GM21423 (cell line): ENCODE results near the gene PCDHA13.
"Not testable (repeated sequence)": the region's sequence is repeated elsewhere in the genome, so short reads cannot be mapped to it uniquely, and the experiment has no call there.

Experiments
- ATAC-seq: cut with Tn5 transposase; IDR thresholded peaks from one replicate; pipeline ENCODE4 v1.9.1; 2021; ENCODE audit warnings: mild to moderate bottlenecking, moderate library complexity; ENCODE audit not compliant: unreplicated experiment

Gene PCDHA13, protein sequence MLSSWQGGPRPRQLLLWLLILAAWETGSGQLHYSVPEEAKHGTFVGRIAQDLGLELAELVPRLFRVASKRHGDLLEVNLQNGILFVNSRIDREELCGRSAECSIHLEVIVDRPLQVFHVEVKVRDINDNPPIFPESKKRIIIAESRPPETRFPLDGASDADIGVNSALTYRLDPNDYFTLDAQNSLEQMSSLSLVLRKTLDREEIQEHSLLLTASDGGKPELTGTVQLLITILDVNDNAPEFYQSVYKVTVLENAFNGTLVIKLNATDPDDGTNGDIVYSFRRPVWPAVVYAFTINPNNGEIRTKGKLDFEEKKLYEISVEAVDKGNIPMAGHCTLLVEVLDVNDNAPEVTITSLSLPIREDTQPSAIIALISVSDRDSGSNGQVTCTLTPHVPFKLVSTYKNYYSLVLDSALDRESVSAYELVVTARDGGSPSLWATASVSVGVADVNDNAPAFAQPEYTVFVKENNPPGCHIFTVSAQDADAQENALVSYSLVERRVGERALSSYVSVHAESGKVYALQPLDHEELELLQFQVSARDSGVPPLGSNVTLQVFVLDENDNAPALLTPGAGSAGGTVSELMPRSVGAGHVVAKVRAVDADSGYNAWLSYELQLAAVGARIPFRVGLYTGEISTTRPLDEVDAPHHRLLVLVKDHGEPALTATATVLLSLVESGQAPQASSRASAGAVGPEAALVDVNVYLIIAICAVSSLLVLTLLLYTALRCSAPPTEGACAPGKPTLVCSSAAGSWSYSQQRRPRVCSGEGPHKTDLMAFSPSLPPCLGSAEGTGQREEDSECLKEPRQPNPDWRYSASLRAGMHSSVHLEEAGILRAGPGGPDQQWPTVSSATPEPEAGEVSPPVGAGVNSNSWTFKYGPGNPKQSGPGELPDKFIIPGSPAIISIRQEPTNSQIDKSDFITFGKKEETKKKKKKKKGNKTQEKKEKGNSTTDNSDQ

DNA sequence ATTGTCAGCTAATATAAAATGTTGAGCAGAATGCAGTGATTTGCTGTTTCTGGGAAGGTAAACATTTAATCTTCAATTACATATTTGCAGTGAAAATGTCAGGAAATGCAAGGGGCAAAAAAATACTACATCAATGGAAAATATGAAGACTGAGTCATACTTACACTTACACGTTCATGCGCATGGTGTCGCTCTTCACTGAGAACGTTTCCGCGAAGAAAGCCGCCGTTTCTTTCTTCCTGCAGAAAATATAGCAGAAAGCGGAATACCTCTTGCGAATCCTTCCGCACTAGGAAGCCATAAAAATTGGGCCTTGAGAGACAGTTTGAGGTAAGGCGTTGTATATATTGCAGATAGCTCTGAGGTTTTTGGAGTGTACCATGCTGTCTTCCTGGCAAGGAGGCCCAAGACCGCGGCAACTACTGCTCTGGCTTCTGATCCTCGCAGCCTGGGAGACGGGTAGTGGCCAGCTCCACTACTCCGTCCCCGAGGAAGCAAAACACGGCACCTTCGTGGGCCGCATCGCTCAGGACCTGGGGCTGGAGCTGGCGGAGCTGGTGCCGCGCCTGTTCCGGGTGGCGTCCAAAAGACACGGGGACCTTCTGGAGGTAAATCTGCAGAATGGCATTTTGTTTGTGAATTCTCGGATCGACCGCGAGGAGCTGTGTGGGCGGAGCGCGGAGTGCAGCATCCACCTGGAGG lies at the start of gene PCDHA13:
TSS of gene PCDHA13 (plus strand) at position 236 of the 702 bp plus-strand sequence. CDS start at position 381, 145 bp downstream.
- no peak for ATAC-seq

DNA sequence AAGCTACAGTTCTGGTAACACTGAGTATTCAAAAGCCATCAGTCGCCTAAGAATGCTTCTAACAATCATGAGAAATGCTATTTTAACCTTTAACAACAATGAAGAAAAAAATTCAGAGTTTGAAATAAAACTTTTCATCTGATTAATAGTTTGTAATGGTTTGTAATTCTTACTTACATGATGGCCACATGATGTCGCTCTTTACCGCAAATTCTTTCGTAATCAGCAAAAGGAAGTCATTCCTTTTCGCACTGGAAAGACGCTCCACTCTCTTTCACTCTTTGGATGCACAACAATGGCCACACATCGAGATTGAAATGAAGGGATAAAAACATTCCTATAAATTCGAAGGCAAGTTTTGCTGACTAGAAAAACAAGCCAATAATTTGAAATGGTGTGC lies 47.9 kb upstream of the PCDHA13 start, which contains the start of gene PCDHA7:
TSS of gene PCDHA7 (plus strand) at position 277 of the 400 bp plus-strand sequence. CDS start at position 392, 115 bp downstream.
- ATAC-seq: no peak

DNA sequence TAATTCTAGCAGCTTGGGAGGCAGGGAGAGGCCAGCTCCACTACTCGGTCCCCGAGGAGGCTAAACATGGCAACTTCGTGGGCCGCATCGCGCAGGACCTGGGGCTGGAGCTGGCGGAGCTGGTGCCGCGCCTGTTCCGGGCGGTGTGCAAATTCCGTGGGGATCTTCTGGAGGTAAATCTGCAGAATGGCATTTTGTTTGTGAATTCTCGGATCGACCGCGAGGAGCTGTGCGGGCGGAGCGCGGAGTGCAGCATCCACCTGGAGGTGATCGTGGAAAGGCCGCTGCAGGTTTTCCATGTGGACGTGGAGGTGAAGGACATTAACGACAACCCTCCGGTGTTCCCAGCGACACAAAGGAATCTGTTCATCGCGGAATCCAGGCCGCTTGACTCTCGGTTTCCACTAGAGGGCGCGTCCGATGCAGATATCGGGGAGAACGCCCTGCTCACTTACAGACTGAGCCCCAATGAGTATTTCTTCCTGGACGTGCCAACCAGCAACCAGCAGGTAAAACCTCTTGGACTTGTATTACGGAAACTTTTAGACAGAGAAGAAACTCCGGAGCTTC lies 47.4 kb upstream of the PCDHA13 start:
- ATAC-seq: not testable (repeated sequence)

DNA sequence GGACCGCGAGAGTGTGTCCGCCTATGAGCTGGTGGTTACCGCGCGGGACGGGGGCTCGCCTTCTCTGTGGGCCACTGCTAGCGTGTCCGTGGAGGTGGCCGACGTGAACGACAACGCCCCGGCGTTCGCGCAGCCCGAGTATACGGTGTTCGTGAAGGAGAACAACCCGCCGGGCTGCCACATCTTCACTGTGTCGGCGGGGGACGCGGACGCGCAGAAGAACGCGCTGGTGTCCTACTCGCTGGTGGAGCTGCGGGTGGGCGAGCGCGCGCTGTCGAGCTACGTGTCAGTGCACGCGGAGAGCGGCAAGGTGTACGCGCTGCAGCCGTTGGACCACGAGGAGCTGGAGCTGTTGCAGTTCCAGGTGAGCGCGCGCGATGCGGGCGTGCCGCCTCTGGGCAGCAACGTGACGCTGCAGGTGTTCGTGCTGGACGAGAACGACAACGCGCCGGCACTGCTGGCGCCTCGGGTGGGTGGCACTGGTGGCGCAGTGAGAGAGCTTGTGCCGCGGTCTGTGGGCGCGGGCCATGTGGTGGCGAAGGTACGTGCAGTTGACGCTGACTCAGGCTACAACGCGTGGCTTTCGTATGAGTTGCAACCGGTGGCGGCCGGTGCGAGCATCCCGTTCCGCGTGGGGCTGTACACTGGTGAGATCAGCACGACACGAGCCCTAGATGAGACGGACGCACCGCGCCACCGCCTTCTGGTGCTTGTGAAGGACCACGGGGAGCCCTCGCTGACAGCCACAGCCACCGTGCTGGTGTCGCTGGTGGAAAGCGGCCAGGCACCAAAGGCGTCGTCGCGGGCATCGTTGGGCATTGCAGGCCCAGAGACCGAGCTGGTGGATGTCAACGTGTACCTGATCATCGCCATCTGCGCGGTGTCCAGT lies 46.1 kb upstream of the PCDHA13 start:
- no peak for ATAC-seq

DNA sequence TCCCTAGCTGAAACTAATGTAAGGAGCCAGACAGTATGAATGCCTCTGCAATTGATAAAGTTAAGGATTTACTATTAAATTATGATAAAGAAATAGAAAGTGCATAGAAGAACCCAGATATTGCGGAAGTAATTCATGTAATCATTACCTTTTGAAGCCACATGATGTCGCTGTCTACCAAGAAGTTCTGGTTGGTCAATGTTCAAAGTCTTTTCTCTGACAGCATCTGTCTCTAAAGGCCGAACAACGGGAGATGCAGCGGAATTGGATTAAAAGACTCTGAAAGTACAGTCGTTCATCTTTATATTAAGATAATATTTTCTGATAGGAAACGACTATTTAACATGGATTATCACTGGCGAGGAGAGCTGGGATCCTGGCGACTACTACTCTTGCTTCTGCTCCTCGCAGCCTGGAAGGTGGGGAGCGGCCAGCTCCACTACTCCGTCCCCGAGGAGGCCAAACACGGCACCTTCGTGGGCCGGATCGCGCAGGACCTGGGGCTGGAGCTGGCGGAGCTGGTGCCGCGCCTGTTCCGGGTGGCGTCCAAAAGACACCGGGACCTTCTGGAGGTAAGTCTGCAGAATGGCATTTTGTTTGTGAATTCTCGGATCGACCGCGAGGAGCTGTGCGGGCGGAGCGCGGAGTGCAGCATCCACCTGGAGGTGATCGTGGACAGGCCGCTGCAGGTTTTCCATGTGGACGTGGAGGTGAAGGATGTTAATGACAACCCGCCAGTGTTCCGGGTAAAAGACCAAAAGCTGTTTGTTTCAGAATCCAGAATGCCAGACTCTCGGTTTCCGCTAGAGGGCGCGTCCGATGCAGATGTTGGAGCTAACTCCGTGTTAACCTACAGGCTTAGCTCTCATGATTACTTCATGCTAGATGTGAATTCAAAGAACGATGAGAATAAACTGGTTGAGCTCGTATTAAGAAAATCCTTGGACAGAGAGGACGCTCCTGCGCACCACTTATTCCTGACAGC lies 40.7 kb upstream of the PCDHA13 start, which contains the start of gene PCDHA8:
TSS of gene PCDHA8 (plus strand) at position 210 of the 985 bp plus-strand sequence. CDS start at position 345, 135 bp downstream.
- no peak for ATAC-seq

DNA sequence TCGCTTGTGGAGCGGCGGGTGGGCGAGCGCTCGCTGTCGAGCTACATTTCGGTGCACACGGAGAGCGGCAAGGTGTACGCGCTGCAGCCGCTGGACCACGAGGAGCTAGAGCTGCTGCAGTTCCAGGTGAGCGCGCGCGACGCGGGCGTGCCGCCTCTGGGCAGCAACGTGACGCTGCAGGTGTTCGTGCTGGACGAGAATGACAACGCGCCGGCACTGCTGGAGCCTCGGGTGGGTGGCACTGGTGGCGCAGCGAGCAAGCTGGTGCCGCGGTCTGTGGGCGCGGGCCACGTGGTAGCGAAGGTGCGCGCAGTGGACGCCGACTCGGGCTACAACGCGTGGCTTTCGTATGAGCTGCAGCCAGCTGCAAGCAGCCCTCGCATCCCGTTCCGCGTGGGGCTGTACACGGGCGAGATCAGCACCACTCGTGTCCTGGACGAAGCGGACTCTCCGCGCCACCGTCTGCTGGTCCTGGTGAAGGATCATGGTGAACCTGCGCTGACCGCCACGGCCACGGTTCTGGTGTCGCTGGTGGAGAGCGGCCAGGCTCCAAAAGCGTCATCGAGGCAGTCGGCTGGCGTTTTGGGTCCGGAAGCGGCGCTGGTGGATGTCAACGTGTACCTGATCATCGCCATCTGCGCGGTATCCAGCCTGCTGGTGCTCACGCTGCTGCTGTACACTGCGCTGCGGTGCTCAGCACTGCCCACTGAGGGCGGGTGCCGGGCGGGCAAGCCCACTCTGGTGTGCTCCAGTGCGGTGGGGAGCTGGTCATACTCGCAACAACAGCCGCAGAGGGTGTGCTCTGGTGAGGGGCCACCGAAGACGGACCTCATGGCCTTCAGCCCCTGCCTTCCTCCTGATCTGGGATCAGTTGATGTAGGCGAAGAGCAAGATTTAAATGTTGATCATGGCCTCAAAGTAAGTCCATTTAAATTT lies 38.9 kb upstream of the PCDHA13 start:
- ATAC-seq: no peak

DNA sequence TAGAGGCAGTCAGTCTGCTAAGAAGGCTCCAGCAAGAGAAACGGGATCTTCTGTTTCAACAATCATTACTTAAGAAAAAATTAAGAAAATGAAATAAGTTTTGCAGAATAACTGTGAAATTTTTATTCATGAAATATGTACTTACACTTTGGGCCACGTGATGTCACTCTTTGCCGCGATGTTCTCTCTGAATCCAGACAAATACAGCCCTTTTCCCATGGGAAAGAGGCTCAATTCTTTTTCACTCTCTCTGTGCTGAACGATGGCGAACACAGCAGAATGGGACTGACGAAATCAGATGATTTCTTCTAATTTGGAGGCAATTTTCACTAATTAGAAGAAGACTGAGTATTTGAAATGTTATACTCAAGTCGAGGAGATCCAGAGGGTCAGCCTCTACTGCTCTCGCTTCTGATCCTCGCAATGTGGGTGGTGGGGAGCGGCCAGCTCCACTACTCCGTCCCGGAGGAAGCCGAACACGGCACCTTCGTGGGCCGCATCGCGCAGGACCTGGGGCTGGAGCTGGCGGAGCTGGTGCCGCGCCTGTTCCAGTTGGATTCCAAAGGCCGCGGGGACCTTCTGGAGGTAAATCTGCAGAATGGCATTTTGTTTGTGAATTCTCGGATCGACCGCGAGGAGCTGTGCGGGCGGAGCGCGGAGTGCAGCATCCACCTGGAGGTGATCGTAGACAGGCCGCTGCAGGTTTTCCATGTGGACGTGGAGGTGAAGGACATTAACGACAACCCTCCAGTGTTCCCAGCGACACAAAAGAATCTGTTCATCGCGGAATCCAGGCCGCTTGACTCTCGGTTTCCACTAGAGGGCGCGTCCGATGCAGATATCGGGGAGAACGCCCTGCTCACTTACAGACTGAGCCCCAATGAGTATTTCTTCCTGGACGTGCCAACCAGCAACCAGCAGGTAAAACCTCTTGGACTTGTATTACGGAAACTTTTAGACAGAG lies 33.5 kb upstream of the PCDHA13 start, which contains the start of gene PCDHA9:
TSS of gene PCDHA9 (plus strand) at position 244 of the 964 bp plus-strand sequence. CDS start at position 358, 114 bp downstream.
- not testable (repeated sequence) for ATAC-seq

DNA sequence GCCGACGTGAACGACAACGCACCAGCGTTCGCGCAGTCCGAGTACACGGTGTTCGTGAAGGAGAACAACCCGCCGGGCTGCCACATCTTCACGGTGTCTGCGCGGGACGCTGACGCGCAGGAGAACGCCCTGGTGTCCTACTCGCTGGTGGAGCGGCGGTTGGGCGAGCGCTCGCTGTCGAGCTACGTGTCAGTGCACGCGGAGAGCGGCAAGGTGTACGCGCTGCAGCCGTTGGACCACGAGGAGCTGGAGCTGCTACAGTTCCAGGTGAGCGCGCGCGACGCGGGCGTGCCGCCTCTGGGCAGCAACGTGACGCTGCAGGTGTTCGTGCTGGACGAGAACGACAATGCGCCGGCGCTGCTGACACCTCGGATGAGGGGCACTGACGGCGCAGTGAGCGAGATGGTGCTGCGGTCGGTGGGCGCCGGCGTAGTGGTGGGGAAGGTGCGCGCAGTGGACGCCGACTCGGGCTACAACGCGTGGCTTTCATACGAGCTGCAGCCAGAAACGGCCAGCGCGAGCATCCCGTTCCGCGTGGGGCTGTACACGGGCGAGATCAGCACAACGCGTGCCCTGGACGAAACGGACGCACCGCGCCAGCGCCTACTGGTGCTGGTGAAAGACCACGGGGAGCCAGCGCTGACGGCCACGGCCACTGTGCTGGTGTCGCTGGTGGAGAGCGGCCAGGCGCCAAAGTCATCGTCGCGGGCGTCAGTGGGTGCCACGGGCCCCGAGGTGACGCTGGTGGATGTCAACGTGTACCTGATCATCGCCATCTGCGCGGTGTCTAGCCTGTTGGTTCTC lies 31.9 kb upstream of the PCDHA13 start:
- ATAC-seq: not testable (repeated sequence)

DNA sequence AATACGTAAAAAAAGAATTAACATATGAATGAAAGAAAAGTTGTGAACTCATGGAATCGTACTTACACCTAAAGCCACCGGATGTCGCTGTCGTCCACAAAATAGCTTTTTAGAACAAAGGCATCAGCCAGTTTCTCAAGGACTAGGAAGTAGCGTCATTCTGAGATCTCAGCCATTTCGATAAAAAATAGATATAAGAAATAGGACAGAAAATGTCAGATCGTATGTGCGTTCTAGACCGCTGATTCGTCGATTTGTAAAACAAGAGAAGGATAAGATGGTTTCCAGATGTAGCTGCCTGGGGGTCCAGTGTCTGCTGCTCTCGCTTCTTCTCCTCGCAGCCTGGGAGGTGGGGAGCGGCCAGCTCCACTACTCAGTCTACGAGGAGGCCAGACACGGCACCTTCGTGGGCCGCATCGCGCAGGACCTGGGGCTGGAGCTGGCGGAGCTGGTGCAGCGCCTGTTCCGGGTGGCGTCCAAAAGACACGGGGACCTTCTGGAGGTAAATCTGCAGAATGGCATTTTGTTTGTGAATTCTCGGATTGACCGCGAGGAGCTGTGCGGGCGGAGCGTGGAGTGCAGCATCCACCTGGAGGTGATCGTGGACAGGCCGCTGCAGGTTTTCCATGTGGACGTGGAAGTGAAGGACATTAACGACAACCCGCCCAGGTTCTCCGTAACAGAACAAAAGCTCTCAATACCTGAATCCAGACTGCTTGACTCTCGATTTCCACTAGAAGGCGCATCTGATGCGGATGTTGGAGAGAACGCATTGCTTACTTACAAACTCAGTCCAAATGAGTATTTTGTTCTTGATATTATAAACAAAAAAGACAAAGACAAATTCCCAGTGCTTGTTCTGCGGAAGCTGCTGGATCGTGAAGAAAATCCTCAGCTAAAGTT lies 25.9 kb upstream of the PCDHA13 start, which contains the start of gene PCDHA10:
TSS of gene PCDHA10 (plus strand) at position 126 of the 903 bp plus-strand sequence. CDS start at position 278, 152 bp downstream.
- ATAC-seq: no peak

DNA sequence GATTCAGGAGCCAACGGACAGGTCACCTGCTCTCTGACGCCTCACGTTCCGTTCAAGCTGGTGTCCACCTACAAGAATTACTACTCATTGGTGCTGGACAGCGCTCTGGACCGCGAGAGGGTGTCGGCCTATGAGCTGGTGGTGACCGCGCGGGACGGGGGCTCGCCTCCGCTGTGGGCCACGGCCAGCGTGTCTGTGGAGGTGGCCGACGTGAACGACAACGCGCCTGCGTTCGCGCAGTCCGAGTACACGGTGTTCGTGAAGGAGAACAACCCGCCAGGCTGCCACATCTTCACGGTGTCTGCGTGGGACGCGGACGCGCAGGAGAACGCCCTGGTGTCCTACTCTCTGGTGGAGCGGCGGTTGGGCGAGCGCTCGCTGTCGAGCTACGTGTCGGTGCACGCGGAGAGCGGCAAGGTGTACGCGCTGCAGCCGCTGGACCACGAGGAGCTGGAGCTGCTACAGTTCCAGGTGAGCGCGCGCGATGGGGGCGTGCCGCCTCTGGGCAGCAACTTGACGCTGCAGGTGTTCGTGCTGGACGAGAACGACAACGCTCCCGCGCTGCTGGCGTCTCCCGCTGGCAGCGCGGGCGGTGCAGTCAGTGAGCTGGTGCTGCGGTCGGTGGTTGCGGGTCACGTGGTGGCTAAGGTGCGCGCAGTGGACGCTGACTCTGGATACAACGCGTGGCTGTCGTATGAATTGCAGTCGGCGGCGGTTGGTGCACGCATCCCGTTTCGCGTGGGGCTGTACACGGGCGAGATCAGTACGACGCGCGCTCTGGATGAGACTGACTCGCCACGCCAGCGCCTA lies 24.5 kb upstream of the PCDHA13 start:
- no peak for ATAC-seq

DNA sequence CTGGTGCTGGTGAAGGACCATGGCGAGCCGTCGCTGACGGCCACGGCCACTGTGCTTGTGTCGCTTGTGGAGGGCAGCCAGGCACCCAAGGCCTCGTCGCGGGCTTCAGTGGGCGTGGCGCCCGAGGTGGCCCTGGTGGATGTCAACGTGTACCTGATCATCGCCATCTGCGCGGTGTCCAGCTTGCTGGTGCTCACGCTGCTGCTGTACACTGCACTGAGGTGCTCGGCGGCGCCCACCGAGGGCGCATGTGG lies 24.0 kb upstream of the PCDHA13 start:
- ATAC-seq: no peak

DNA sequence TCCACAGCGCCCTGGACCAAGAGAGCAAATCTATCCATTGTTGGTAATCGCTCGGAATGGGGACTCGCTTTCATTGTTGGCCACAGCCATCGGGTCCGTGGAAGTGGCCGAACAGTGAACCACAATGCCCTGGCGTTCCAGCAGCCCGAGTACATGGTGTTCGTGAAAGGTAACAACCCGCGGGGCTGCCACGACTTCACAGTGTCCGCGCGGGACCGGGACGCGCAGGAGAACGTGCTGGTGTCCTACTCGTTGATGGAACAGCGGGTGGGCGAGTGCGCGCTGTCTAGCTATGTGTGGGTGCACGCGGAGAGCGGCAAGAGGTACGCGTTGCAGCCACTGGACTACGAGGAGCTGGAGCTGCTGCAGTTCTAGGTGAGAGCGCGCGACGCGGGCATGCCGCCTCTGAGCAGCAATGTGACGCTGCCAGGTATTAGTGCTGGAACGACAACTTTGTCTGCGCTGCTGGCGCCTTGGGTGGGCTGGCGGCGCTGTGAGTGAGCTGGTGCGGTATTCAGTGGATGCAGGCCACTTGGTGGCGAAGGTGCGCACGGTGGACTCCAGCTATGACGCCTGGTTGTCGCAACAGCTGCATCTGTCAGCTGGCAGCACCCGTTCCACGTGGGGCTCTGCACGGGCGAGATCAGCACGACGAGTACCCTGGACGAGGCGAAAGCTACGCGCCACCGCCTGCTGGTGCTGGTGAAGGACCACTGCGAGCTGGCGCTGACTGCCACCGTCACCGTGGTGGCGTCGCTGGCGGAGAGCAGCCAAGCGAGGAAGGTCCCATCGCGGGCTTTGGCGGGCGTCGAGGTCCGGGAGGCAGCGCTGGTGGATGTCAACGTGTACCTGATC lies 19.3 kb upstream of the PCDHA13 start:
- no peak for ATAC-seq
